ENCODE results near the gene TOM1L1.
A peak's percentile ranks its signal among the peaks of the same experiment; 100 is the strongest.
"Not testable (repeated sequence)": the region's sequence is repeated elsewhere in the genome, so short reads cannot be mapped to it uniquely, and the experiment has no call there.

The TOM1L1 gene

GRCh38 chr17:54900457-54901229, at the start of gene TOM1L1:
Gene TOM1L1 (plus strand): TSS chr17:54900852. CDS start chr17:54900866, 14 bp downstream.
- peak; percentile 95 for DNase-seq

DNA sequence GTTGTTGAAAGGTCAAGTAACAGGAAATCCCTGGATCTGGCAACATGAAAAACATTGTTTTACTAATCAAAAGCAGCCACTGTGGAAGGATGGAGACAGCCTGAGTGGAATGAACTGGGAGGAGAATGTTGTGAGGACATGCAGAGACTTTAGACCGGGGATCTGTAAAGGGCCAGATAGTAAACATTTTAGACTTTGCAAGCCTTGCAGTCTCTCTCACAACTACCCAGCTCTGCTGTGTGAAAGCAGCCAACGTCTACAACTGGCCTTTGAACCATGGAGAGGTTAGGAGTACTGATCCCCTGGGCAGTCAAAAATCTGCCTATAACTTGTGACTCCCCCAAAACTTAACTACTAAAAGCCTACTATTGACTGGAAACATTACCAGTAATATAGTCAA, 41.5 kb upstream of the TOM1L1 start:
- DNase-seq: no peak

DNA sequence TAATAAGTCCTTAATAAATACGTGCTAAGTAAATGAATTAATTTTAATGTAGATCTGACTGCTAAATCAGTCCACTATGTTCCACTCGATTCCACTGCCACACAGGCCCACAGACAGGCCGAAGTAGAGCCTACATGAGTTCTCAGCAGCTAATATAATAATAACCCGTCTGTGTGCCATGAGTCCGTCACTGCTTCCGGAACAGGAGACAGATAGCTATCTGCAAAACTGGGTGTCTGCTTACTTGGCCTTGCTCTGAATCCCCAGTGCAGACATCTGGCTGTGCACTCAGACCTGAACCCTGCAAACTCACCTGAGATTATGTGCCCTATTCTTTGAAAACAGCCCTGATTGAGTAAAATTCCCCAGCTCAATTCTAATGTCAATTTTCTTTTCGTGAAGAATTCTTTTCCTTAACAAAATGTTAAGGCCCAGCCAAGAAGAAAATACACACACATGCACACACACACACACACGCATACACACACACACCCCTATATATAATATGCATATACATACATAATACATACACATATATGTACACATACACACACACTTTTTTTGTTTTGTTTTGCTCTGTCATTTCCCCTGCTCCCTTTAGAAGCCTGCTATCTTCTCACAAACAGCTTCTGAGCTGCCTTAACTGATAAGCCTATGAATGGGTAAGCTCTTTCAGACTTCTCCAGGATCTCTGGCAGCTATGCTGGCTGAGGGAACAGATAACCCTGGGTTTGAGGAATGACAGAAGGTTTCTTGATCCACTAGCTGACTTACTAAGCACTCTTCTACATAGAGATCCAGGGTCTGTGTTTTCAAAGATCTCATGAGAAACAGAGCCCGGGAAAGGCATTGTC, 39.8 kb upstream of the TOM1L1 start:
- DNase-seq: peak; percentile 73

GRCh38 chr17:54861471-54861983, 39.1 kb upstream of the TOM1L1 start:
- DNase-seq: no peak

DNA sequence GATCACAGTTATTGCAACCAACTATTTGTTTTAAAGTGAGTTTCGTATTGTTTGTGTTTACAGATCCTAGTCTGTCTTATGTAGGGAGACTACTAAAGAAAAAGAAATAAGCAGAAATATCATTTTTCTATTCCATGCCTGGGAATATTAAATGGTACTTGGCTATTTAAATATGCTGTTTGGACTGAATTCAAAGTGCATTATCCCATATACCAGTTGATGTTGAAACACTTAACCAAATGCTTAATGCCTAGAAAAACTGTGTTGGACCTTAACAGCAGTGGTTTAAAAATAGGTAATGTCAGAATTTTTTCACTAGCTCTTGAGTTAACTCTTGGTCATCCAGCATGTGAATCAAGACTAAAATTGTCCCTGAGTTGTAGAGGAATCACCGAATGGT, 37.5 kb upstream of the TOM1L1 start:
- DNase-seq: no peak

- no peak for DNase-seq
These were observed 36.6 kb upstream of the TOM1L1 start for GRCh38 chr17:54864070-54864469.

GRCh38 chr17:54864636-54865356, 35.9 kb upstream of the TOM1L1 start:
- no peak for DNase-seq

DNA sequence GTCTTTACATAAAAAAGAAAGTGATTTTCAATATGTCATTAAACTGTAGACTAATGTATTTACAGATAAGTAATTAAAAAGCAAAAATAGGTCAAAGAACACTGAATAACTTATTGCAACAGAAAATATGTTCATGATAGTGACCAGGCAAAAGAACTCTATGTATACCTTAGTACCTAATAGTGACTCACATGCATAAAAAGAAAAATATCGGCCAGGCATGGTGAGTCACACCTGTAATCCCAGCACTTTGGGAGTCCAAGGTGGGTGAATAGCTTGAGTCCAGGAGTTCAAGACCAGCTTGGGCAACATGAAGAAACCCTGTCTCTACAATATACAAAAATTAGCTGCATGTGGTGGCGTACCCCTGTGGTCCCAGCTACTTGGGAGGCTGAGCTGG, 33.0 kb upstream of the TOM1L1 start:
- DNase-seq: no peak

GRCh38 chr17:54870671-54871175, 29.9 kb upstream of the TOM1L1 start:
- DNase-seq: no peak

DNA sequence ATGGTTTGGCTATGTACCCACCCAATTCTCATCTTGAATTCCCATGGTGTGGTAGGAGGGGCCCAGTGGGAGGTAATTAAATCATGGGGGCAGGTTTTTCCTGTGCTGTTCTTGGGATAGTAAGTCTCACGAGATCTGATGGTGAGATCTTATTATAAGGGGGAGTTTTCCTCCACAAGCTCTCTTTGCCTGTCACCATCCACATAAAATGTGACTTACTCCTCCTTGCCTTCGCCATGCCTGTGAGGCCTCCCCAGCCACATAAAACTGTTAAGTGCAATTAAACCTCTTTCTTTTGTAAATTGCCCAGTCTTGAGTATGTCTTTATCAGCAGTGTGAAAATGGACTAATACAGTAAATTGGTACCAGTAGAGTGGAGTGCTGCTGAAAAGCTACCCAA, 24.7 kb upstream of the TOM1L1 start:
- not testable (repeated sequence) for DNase-seq

GRCh38 chr17:54876656-54877195, 23.9 kb upstream of the TOM1L1 start:
- DNase-seq: no peak

DNA sequence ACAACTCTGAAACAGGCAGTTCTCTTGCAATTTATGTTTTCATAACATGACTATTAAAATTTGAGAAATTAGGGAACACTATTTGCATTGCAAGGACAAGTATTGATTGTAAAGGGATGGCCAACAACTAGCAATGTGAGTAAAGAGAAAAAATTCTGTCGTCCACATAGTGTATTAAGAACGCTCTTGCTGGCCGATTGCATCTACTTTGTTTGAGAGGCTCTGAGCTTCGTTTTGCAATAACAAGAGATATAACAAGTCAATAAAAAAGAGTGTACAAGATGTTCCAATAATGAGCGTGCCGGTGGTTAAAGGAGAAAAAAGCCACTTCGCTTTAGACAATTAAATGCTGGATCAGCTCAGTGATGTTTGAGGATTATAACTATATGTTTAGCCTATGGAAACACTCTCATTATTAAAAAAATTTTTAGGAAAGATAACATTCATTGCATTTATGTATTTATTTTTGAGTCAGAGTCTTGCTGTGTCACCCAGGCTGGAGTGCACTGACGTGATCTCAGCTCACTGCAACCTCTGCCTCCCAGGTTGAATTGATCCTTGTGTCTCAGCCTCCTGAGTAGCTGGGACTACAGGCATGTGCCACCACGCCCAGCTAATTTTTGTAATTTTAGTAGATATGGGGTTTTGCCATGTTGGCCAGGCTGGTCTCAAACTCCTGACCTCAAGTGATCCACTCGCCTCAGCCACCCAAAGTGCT, 19.2 kb upstream of the TOM1L1 start:
- DNase-seq: no peak

GRCh38 chr17:54882371-54882770, 18.3 kb upstream of the TOM1L1 start:
- DNase-seq: no peak

DNA sequence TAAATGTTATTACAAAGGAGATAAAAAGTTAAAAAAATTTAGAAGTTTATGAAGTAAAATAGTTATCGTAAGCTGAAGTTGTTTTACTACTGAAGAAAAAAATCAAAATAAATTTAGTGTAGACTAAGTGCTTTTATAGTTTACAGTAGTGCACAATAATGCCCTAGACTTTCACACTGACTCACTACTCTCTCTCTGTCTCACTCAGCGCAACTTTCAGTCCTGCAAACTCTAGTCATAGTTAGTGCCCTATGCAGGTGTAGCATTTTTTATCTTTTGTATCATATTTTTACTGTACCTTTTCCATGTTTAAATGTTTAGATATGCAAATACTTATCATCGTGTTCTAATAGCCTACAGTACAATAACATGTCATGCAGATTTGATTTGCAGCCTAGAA, 17.7 kb upstream of the TOM1L1 start:
- DNase-seq: no peak

GRCh38 chr17:54883939-54884338, 16.7 kb upstream of the TOM1L1 start:
- DNase-seq: no peak

- no peak for DNase-seq
These were observed 12.9 kb upstream of the TOM1L1 start for GRCh38 chr17:54887787-54888186.

GRCh38 chr17:54888254-54888653, 12.4 kb upstream of the TOM1L1 start:
- no peak for DNase-seq

DNA sequence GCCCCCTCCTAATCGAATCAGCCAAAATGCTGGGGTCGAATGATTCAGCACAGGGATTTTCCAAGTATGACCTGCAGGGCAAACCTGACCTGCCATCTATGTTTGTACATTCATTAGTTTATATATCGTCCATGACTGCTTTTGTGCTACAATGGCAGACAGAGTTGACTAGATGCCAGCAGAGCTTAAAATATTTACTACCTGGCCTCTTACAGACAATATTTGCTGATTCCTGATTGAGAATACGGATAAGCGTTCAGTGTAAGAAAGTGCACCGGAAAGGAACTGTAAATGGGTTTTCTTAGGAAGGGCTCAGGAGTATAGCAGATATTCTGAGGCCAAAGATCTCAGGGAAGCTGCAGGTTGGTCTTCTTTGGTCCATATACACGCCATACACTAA, 11.7 kb upstream of the TOM1L1 start:
- no peak for DNase-seq

DNA sequence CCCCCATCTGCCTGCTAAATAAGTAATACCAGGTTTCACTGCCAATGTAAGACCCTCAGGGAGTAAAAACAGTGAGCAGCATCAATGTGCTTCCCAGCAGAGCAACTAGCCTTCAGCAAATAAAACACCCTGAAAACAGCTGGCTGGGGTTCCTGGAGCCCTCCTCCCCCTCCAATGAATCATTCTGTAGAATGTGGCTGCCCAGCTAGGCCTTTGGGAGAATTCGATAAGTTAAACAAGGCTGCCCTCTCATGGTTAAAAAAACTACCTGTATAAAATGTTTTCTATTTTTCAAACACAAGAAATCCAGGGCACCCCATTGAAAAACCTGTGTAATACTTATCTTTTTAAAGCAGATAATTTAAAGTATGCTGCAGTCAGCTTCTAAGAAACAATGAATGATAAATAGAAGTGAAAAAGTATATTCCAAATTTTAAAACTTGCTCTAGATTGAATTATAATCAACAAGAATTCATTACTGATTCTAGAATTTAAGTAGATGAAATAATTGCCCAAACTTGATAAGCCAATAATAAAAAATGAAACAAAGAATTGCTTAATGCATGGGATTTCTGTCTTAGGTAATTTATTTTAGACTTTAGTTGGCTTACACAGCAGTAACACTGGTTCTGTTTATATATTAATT, 9.4 kb upstream of the TOM1L1 start:
- DNase-seq: peak; percentile 75

DNA sequence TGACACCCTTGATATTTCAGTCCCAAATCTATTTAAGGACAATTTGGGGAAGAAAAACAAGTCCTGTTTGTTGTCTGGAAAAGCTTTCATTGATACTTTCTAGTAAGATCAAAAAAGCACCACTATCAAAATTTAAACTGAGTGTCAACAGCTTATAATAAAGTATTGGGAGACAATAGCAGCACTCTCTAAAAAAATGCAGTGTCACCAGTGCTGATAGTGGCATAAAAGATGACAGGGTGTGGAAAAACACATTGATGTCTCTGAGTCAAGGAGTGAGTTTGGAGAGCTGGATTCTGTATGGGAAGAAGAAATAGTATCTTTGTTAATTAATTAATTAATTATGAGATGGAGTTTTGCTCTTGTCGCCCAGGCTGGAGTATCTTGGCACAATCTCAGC, 8.3 kb upstream of the TOM1L1 start:
- no peak for DNase-seq

DNA sequence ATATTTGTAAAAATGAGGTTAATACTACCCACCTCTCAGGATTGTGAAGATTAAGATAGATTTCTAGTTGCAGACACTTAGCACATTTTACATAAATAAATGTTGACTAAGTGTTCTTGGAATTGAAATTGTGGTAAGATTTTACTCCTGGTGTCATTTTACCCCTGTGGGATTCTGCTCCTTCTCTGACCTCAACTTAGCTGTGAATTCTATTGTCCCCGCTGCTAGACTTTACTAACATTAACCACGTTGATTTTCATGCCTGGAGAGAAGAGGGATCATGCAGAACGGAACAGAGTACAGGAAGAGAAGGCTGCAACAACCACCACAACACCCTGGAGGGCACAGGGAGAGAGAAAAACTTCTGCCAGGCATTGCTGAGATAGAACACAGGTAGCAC, 2.1 kb upstream of the TOM1L1 start:
- no peak for DNase-seq

DNA sequence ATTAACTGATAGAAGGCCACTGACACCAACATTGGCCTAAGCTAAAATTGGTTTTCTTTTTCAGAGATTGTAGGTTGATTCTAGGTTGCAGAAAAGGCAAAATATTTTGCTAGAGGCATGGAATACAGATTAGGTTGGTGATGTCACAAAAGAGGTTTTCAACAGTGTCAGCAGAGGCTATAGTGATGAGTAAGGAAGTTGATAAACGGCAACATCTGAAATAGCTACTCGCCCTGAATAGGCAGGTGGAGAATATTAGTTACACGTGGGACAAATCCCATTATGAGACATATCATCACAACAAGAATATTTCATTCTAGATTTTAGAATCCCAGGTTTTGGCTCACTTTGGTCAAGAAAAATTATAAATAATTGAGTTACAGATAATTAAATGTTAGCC, 1.5 kb upstream of the TOM1L1 start:
- no peak for DNase-seq

All from islet precursor cell (in vitro differentiated cells).